K562 (cell line): ENCODE measurements around the gene FAM228A.

ENCODE experiments used
- ATF1 ChIP-seq, 2 experiments: fragments of 450-650 bp in 1 of 2; IDR thresholded peaks; 2 replicates each; pipeline ENCODE4 v1.6.1; 2016; ENCODE audit warnings: missing compliant biosample characterization in 1 of 2, missing genetic modification characterization in 1 of 2
- E2F6 ChIP-seq, 2 experiments: IDR thresholded peaks; 2 replicates each; pipeline ENCODE4 v1.6.1; 2011; ENCODE audit warnings: borderline replicate concordance in 1 of 2, control low read depth in 1 of 2, low read depth in 1 of 2, low read length in 1 of 2, mild to moderate bottlenecking in 1 of 2, mixed read lengths in 1 of 2, moderate library complexity in 1 of 2; ENCODE audit not compliant: insufficient read depth in 1 of 2, insufficient read length in 1 of 2, poor library complexity in 1 of 2, severe bottlenecking in 1 of 2; ENCODE audit errors: extremely low read depth in 1 of 2
- KAT8 ChIP-seq: fragments of 450-650 bp; IDR thresholded peaks from 2 replicates; pipeline ENCODE4 v1.6.1; 2016; ENCODE audit warnings: low read depth, mild to moderate bottlenecking
- ZNF274 ChIP-seq: IDR thresholded peaks from 2 replicates; pipeline ENCODE4 v1.6.1; 2011; ENCODE audit warnings: low read depth, mild to moderate bottlenecking, low read length, moderate library complexity, borderline replicate concordance

DNA sequence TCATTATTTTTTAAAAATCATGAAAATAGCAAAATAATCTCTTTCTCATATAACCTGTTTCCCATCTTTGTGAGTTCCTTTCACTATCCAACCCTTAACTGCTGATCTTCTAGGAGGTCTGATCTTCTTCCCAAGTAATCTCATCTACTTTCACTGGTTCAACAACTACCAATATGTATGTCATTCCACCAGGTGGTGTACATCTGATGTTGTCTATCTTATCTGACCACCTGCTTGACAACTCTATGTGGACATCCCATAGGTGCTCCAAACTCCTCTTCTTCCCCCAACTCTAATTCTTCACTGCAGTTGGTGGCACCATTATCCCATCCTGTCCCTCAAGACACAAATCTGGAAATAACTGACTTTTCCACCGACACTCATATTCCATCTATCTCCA lies 62.5 kb downstream of the FAM228A start:
- no peak for TF ChIP-seq KAT8
- TF ChIP-seq ZNF274, result no peak
- no peak for TF ChIP-seq E2F6 (IDR thresholded peaks at IDR 0.05; ENCODE audit: borderline replicate concordance in 1 of 2, extremely low read depth in 1 of 2, insufficient read depth in 1 of 2, insufficient read length in 1 of 2, low read depth in 1 of 2, low read length in 1 of 2, poor library complexity in 1 of 2, severe bottlenecking in 1 of 2)
- TF ChIP-seq ATF1 (CRISPR knock-in tag; IDR thresholded peaks at IDR 0.05), result no peak
- TF ChIP-seq ATF1 (tag; IDR thresholded peaks at IDR 0.05), result no peak
